ENCODE measurements around the gene HMGXB4. TPM values are rescaled to one million over a fixed set of nuclear protein-coding genes. Genes with fewer than 3 reads are reported as not detected.

Gene HMGXB4
- total and polyA plus RNA-seq, 2 of the 13 experiments (the other 11 are each of a cell fraction or from before 2014, with no cell fraction given), result 13.9 to 16.3 TPM

DNA sequence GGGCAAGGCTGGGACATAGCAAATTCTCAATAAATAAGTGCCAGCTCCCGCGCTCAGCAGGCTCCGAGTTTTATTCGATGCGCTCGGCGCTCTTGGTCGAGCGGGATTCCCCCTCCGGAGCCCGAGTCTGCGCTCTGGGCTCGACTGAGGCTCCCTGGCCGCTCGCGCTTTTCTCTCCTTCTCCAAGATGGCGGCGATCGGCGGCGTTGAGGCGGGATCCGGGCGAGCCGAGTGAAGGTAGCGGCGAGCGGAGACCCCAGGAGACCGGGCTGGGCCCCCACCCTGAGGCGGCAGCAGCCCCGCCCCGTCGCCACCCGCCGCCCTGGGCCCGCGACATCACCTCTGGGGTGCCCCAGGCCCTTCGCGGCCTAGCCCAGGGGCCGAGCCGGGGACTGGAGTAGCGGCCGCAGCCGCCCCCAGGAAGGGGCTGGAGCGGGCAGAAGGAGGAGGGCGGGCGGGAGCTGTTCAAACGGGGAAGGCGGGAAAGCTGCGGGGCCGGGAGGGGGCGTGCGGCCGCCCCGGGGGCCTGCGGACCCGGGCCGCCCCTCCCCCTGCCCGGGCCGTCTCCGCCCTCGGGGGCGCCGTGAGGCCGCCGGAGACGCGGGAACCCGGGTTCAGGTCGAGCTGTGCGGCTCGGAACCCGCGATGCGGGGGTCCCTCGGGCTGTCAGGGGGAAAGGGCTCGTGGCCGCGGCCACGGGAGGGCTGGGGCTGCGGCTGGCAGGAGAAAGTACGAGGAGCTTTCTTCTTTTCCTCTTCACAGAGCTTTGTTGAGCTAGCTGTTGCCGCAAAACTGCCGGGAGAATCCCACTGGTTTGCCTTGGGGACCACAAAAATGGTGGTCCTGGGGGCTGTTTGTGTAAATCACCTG, at the start of gene HMGXB4 (continued):
- no peak for TF ChIP-seq SMAD1 (CRISPR knock-in tag; IDR thresholded peaks at IDR 0.05; ENCODE audit: borderline replicate concordance, low read depth)
- no peak for TF ChIP-seq ZBTB38 (CRISPR knock-in tag; IDR thresholded peaks at IDR 0.05)
- TF ChIP-seq ZNF572 (CRISPR knock-in tag; IDR thresholded peaks at IDR 0.05), result no peak
- peak; percentile 67; the same call in 1 of the 2 replicates for TF ChIP-seq MYC (CRISPR knock-in tag; IDR thresholded peaks at IDR 0.05; ENCODE audit: borderline replicate concordance)
- no peak for TF ChIP-seq ZNF101 (CRISPR knock-in tag; IDR thresholded peaks at IDR 0.05; ENCODE audit: borderline replicate concordance, low read depth)
- peak; percentile 56; the same call in 1 of the 2 replicates for TF ChIP-seq ZNF12 (CRISPR knock-in tag; IDR thresholded peaks at IDR 0.05)
- TF ChIP-seq, protein P1, sequence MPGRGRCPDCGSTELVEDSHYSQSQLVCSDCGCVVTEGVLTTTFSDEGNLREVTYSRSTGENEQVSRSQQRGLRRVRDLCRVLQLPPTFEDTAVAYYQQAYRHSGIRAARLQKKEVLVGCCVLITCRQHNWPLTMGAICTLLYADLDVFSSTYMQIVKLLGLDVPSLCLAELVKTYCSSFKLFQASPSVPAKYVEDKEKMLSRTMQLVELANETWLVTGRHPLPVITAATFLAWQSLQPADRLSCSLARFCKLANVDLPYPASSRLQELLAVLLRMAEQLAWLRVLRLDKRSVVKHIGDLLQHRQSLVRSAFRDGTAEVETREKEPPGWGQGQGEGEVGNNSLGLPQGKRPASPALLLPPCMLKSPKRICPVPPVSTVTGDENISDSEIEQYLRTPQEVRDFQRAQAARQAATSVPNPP (CRISPR knock-in tag; IDR thresholded peaks at IDR 0.05), result peak; percentile 77
- TF ChIP-seq SALL1 (CRISPR knock-in tag; IDR thresholded peaks at IDR 0.05), result peak; percentile 78
- TF ChIP-seq U2AF2 (IDR thresholded peaks at IDR 0.05; ENCODE audit: low read depth, low read length), result no peak
- TF ChIP-seq, protein P2, sequence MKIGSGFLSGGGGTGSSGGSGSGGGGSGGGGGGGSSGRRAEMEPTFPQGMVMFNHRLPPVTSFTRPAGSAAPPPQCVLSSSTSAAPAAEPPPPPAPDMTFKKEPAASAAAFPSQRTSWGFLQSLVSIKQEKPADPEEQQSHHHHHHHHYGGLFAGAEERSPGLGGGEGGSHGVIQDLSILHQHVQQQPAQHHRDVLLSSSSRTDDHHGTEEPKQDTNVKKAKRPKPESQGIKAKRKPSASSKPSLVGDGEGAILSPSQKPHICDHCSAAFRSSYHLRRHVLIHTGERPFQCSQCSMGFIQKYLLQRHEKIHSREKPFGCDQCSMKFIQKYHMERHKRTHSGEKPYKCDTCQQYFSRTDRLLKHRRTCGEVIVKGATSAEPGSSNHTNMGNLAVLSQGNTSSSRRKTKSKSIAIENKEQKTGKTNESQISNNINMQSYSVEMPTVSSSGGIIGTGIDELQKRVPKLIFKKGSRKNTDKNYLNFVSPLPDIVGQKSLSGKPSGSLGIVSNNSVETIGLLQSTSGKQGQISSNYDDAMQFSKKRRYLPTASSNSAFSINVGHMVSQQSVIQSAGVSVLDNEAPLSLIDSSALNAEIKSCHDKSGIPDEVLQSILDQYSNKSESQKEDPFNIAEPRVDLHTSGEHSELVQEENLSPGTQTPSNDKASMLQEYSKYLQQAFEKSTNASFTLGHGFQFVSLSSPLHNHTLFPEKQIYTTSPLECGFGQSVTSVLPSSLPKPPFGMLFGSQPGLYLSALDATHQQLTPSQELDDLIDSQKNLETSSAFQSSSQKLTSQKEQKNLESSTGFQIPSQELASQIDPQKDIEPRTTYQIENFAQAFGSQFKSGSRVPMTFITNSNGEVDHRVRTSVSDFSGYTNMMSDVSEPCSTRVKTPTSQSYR (CRISPR knock-in tag; IDR thresholded peaks at IDR 0.05; ENCODE audit: borderline replicate concordance), result peak; percentile 50; the same call in 1 of the 2 replicates
- TF ChIP-seq, protein P3, sequence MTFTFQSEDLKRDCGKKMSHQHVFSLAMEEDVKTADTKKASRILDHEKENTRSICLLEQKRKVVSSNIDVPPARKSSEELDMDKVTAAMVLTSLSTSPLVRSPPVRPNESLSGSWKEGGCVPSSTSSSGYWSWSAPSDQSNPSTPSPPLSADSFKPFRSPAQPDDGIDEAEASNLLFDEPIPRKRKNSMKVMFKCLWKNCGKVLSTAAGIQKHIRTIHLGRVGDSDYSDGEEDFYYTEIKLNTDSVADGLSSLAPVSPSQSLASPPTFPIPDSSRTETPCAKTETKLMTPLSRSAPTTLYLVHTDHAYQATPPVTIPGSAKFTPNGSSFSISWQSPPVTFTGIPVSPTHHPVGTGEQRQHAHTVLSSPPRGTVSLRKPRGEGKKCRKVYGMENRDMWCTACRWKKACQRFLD (CRISPR knock-in tag; IDR thresholded peaks at IDR 0.05; ENCODE audit: borderline replicate concordance), result peak; percentile 44; the same call in 1 of the 2 replicates
- TF ChIP-seq ZNF430 (CRISPR knock-in tag; IDR thresholded peaks at IDR 0.05), result peak; percentile 91; the same call in 1 of the 2 replicates
- TF ChIP-seq KLF9 (CRISPR knock-in tag; IDR thresholded peaks at IDR 0.05; ENCODE audit: low read depth), result peak; percentile 50; the same call in 1 of the 2 replicates
- TF ChIP-seq ZNF788 (CRISPR knock-in tag; IDR thresholded peaks at IDR 0.05; ENCODE audit: borderline replicate concordance), result no peak; the same call in none of the 2 replicates
- no peak for TF ChIP-seq CEBPB (IDR thresholded peaks at IDR 0.05; ENCODE audit: borderline replicate concordance, low read depth, low read length)
- 0 out of 2 replicates have a peak, but pooled peaks have one; percentile 61 for TF ChIP-seq ZNF17 (CRISPR knock-in tag; IDR thresholded peaks at IDR 0.05)
- 0 out of 2 replicates have a peak, but pooled peaks have one; percentile 75 for TF ChIP-seq ZNF790 (CRISPR knock-in tag; IDR thresholded peaks at IDR 0.05; ENCODE audit: borderline replicate concordance)
- TF ChIP-seq, protein P4, sequence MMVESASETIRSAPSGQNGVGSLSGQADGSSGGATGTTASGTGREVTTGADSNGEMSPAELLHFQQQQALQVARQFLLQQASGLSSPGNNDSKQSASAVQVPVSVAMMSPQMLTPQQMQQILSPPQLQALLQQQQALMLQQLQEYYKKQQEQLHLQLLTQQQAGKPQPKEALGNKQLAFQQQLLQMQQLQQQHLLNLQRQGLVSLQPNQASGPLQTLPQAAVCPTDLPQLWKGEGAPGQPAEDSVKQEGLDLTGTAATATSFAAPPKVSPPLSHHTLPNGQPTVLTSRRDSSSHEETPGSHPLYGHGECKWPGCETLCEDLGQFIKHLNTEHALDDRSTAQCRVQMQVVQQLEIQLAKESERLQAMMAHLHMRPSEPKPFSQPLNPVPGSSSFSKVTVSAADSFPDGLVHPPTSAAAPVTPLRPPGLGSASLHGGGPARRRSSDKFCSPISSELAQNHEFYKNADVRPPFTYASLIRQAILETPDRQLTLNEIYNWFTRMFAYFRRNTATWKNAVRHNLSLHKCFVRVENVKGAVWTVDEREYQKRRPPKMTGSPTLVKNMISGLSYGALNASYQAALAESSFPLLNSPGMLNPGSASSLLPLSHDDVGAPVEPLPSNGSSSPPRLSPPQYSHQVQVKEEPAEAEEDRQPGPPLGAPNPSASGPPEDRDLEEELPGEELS (CRISPR knock-in tag; IDR thresholded peaks at IDR 0.05), result peak; percentile 32; the same call in 1 of the 2 replicates

Measured in HepG2 (cell line).